Inflammatory macrophage treated with lipopolysaccharide for 1 hour (primary cell): ENCODE results near the gene TEPSIN.

ENCODE experiments used
- DNase-seq, 2 donors: peaks; one replicate each; pipeline ENCODE4 v3.0.0-alpha.2; 2020 to 2022

Gene TEPSIN

DNA sequence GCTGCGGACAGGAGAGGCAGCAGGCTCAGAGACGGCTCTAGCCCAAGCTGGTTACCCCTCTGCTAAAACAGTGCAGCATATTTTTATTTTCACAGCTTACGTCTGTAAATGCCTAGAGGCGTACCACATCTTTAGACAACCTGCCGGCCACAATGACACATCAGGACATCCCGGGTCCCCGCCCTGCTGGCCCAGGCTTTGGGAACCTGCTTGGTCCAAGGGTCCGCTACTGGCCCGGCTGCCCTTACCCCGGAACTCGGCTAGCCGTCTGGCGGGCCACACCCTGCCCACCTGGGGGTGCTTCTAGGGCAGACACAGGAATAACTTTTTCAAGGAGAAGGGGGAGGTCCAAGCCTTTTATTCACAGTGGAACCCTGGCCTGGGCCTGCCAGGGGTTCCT, 20.4 kb downstream of the TEPSIN start:
- no peak for DNase-seq

DNA sequence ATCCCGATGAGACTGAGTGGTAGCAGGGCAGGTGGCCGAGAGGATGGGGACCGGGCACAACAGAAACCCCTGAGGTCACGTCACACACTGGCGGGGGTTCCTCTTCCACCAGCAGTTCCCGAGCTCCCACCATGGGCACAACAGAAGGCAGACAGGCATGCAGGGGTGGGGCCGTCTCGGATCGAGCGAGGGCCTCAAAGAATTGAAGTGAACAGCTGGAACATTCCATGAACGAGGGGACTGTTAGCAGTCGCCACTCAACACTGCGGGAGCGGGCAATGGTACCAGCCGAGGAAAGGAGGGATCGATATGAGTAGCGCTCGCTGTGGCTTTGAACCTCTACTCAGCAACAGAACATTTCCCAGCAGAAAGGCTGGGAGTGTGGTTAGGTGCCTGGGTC, 21.4 kb downstream of the TEPSIN start:
- no peak for DNase-seq

DNA sequence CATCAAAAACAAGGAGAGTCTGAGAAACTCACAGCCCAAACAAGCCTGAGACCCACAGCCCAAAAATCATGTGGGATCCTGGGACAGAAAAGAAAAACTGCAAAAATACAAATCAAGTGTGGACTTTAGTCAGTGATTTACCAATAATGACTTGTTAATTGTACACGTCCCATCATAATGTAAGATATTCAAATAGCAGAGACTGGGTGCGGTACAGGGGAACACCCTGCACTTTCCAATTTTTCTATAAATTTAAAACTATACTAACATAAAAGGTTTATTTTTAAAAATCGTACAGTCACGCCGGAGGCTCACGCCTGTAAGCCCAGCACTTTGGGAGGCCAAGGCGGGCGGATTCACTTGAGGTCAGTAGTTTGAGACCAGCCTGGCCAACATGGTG, 24.9 kb downstream of the TEPSIN start:
- DNase-seq: no peak

DNA sequence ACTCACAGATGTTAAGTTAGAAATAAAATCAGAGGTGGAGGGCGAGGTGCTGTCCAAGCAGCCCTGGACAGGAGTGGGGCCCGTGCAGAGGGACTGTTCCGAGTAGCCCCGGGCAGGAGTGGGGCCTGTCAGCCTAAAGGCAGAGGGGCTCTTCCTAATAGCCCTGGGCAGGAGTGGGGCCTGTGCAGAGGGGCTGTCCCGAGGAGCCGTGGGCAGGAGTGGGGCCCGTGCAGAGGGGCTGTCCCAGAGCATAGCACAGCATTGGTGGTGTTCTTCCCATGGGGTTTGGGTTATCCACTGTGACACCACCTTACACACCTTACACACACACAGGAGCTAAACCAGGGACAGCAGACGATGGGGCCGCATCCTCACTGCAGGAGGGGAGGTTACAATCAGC, 26.5 kb downstream of the TEPSIN start:
- no peak for DNase-seq

DNA sequence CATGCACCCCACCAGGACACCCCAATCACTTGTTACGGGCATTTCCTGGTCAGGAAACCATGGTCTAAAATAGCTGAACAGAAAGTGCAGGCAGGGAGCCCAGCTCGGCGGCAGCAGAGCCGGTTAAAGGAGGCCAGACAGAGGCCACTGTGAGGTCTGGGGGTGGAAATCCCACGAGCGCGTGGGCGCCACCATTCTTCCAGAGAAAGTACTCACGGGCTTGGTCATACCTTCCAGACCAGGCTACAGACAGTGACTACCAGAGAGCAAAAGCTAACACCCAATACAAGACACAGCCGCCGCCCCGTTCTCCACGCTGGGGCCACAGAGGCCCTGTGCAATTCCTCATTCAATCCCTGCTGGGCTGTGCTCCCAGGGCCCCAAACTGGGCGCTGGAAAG, 28.0 kb downstream of the TEPSIN start:
- DNase-seq: no peak

DNA sequence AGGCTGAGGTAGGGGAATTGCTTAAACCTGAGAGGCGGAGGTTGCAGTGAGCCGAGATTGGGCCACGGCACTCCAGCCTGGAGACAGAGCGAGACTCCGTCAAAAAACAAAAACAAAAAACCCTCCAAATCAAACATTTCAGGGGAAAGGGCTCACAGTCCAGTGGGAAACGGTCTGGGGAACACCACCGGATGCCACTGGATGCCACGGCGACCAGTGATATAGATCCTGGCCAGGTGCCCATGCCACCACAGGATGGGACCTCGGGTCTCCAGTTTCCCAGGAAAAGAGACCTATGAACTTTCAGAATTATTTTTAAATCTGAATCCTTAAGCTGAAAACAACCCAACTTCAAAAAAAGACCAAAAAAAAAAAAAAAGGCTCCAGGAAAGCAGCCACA, 28.4 kb downstream of the TEPSIN start:
- no peak for DNase-seq

DNA sequence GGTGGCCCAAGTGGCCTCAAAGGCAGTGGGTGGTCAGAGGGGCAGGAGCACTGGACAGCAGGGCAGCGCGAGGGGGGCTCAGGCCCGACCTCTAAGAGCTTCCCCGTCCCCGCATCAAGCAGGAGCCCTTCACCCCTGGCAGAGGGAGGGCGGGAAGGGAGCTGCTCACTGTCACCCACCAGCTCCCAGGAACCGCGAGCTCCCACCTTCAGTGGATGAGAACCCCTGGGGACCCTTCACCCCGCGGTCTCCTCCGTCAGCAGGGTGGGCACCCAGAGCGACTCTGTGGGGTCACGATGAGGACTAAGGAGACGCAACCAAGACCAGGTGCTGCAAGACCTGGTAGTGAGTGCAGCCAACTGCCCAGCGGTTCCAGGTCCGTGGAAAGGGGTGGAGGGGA, 29.7 kb downstream of the TEPSIN start:
- no peak for DNase-seq

DNA sequence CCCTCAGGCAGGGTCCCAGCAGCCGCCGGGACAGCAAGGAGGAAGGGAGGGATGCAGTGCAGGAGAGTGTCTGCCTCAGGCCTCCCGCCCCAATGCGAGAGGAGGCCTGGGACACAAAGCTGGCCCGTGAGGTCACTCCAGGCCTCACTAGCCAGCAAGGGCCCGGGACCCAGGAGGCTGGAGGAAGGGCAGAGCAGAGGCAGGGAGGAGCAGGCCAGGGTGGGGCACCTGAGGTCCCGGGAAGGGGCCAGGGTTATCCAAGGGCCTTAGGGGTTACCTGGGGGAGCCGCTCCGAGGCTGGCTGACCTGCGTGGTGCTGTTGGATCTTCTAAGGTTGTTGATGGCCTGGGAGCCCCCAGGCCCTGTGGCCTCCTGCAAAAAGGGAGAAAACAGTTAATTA, 30.2 kb downstream of the TEPSIN start:
- DNase-seq: no peak

DNA sequence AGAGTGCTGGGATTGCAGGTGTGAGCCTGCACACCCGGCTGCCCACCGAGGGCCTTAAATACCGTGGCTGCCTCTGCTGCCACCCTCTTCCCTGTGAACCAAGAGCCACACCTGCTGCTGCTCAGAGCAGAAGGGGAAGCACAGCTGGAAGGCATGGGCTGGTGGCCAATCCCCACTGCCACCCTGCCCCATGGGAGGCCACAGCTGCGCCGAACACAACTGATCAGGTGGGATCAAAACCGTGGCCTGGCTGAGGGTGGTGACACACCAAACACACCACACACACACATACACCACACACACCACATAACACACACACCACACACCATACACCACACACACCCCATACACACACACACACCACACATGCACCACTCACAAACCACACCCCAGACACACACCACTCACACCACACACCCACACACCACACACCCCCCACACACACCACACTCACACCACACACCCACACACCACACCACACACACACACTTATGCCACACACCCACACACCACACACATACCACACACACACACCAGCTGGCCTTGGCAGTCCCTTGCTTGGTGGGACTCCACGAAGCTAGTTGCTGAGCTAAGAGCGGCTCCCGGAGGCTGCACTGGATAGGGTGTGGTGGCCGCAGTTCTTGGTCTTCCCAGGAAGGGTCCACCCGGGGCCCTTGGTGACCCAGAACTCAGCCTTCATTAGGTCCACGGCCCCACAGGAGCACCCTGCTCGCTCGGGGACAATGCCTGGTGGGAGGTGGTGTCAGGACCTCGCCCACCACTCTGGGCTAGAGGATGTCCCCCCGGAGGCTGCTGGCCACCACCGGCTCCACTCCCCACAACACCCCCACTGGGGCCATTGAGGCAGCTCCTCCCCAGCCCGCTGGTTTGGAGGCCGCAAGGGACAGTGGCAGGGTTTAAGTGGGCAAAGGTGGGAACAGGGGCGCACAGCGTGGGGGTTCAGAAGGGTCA, 31.0 kb downstream of the TEPSIN start:
- no peak for DNase-seq

DNA sequence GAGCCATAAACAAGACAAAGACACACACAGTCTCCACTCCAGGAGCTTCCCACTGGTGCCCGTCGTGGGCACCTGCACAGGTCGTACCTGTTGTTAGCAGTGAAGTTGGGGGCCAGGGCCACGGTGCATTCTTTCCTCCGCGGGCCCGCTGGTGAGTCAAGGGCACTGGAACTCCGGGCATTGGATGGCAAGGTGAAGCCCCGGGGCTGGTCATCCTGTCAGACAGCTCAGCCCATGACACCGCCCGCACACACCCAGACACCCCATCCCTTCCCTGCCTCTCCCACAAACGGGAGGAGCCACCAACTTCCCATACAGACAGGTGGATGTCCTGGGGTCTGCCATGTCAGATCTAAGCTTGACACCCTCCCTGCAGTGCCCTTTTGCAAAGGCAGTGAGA, 32.2 kb downstream of the TEPSIN start:
- DNase-seq: no peak

DNA sequence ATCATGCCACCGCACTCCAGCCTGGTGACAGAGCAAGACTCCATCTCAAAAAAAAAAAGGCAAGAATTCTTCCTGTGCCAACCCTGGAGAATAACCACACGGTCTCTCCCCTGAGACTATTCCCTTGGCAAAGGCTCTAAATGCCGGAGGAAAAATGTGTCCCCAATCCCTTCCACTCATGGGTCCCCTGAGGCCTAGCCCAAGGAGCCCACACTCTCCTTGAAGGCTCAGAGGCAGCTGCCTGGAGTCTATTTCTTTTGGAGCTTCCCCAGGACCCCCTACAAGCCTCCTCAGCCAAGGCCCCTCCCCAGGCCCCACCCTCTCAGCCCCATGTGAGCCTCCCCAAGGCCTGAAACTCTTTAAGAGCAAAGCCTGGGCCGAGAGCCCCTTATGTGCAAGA, 32.7 kb downstream of the TEPSIN start:
- DNase-seq: no peak

DNA sequence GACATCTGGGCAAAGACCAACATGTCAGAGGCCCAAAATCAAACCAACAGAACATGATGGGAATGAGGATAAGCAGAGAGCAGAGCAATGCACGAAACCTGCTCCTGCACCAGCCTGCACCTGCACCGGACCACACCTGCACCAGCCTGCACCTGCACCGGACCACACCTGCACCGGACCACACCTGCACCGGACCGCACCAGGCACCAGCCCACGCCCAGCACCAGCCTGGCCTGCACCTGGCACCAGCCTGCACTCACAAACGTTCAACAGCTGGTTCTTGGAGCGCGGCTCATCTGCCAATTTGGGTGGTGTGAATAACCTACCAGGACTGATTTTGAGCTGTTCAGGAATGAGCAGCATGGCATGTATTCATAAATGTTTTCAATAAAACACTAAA, 34.3 kb downstream of the TEPSIN start:
- no peak for DNase-seq

DNA sequence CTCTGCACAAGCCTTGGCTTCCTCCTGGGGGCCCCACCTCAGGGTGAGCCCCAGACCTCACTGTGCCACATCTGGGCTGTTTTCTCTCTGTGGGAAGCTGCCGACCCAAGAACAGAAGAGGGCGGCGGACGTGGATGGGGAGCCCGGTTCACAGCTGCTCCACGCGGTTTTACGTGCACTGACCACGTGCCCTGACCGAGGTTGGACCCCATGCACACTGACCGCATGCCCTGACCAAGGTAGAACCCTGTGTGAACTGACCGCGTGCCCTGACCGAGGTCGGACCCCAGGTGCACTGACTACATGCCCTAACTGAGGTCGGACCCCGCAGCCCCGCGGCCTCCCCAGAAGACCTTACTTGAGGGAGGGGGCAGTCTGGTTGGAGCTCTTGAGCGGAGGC, 35.7 kb downstream of the TEPSIN start:
- no peak for DNase-seq

DNA sequence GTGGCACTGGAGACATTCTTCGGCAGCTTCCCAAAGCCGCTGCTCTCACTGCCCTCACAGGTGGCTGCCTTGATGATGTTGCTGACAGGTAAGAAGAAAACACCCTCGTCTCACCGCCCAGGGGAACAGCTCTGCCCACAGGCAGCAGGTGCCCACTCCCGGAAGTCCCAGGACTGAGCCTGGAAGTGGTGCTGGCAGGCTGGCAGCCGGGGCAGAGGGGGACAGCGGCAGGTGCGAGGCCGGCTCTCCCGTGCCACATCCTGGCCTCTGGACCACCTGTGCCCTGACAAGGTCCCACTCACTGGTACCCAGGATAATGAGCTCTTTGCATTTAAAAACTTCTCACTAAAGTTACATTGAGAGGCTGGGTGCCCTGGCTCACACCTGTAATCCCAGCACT, 36.5 kb downstream of the TEPSIN start:
- DNase-seq: no peak

DNA sequence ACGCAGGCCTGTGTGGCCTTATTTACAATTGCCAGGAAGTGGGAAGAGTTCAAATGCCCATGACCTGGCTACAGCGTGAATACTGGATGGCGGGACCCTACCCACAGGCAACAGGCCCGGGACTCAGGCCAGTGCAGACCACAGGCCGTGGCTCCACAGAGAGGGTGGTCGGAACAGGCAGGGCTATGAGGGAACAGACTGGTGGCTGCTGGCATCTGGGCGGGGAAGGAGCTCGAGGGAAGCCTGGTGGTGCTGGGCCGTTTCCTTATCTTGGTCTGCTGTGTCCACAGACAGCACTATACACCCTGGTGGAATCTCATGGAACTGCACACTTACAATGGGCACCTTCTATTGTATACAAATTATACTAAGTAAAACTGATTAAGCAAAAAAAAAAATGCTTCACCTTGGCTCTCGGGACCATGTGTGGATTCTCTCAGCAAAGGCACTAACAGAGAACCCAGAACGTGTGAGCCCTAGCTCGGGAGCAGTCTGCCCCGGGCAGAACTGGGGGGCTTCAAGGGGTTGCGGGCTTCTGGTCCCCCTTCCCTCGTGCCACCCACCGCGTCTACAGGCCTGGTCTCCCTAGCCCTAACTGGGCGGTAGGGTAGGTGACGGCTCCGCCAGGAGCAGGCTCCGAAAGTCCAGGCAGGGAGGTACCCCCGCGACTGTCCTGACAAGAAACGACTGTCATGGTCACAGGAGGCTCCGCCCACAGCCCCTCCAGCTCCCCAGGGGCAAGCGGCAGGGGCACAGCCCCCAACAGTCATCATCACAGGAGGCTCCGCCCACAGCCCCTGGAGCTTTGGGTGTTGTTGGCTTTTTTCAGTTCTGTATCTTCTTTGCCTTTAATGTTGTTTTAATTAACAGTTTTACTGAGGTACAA, 37.9 kb downstream of the TEPSIN start:
- peak; percentile 72 to 94 for DNase-seq

DNA sequence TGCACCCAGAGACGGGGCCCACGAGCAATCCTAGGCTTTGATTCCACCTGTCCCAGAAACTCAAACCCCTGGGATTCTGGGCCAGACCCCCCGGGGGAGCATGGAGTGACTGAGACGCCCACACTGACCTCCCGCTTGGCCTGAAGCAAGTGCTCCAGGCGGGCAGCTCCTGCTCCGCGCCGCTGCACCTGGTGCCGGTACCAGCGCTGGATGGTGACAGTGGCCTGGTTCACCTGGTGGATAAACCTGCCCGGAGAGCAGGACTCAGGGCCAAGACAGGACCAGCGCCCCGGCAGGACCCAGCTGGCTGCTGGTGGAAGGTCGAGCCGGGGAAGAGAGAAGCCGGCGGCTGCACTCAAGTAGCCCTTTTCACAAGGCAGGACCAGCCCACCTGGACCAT, 38.7 kb downstream of the TEPSIN start:
- no peak for DNase-seq

DNA sequence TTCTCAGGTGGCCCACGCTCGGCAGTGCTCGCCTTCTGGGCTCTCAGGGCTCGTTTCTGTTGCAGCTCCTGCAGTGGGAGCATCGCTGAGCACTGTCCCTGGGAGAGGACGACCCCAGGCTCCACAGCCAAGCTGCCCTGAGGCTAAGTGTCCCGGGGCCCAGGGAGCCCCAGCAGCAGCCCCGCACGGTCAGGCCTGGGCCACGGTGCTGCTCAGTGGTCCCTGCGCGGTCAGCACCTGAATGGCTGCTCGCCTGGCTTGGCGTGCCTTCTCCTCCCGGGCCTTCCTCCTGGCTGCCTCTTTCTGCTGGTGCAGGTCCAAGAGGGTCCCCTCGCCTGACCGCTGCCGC, 39.4 kb downstream of the TEPSIN start:
- no peak for DNase-seq

DNA sequence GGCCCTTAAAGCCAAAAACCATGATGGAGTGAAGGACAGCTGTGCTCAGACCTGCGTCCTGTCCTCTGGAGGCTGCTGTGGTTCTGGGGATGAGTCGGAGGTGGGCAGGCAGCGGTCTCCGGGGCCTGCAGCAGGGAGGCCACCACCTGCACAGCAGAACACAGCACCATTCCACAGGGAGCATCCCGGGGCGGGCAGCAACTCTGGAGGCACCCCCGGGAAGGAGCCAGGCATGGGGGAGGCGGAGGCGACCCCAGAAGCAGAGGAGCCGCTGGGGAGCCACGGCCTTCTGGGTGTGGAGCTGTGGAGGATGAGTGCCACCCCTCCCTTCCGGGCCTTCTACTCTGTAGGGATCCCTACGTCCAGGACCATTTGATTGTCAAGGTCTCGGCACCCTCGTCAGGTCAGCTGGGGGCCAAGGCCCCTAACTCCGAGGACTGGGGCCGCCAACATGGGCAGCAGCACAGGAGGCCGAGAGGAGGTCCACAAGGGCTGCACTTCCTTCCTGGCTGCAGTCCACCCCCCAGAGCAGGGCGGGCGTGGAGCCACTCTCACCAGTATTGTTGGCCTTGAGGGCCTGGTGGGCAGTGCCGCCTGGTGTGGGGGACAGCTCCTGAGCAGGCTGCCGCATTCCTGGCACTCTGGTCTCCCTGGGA, 39.9 kb downstream of the TEPSIN start:
- no peak for DNase-seq

DNA sequence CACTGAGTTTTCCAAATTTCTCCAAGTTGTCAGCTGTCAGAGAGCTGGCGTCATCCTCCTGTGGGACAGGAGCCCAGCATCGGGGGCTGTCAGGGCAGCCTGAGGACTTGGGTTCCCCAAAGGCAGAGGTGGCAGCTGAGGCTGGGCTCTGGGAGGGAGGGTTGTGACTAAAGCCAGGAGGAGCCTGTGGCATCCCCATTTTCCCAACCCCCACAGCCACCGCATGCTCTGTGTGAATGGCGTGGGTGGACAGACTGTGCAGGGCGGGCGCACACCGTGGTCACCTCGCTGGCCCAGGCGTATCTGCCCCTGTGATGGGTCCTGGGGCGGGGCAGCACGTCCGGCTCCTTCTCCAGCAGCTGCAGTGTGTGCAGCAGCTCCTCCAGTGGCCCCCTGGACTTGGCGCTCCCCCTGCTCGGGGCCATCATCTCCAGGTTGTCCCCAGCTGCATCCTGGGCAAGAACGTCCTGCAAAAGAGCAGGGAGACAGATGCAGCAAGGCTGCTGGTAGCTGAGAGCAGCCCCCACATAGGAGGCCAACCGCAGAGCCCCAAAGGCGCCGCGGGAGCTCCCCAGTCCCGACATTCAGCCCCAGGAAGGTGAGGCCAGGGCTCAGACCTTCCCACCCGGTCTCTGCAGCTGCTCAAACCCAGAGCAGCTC, 40.9 kb downstream of the TEPSIN start:
- no peak for DNase-seq

DNA sequence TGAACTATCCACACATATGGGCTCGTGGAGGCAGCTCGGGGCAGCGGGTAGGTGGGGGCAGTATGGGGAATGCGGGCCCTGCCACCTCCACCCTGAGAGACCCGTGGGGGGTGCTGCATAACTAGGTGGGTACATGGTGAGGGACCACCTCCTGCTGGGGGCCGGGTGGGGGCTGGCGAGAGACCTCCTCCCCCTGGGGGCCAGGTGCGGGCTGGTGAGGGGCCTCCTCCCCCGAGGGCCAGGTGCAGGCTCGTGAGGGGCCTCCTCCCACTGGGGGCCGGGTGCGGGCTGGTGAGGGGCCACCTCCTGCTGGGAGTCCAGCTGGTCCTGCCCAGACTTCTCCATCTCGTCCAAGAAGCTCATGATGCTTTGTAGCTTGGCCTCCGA, 41.5 kb downstream of the TEPSIN start:
- DNase-seq: no peak

DNA sequence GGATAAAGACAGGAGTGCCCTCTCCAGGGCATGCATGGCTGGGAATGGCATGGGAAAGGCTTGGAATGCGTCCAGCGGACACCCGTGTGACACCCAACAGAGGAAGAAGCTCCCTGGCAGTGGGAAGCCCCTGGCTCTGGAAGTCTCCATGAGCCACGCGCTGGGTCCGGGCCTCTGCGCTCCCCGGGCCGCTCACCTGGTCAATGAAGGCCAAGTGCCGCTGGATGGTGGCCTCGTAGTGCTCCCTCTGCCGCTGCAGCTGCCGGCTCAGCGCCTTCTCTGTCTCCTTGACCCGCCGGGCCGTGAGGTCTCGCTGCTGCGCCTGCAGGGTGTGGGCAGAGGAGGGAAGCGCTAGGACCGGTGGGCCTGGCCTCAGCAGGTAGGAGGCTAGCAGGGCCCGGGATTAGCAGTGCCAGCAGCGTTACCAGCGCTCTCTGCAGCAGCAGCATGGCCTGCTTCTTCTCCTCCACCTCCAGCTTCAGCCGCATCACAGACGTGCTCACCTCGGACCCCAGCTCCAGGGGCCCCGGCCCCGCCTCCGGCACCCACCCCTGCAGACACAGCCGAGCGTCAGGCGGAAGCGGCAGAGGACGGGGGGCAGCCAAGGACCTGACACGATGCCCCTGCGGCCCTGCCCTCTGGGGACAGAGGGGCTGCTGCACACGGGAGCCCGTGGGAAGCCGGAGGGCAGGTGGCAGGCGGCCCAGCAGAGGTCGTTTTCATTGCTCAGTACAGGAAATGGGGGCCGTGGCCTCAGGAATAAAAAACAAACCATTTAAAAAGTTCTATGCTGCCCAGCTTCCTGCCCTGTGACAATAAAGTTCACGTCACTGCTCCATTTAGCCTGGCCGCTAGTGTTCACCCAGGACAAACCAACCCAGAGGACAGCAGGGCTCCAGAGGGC, 42.1 kb downstream of the TEPSIN start:
- DNase-seq: no peak

DNA sequence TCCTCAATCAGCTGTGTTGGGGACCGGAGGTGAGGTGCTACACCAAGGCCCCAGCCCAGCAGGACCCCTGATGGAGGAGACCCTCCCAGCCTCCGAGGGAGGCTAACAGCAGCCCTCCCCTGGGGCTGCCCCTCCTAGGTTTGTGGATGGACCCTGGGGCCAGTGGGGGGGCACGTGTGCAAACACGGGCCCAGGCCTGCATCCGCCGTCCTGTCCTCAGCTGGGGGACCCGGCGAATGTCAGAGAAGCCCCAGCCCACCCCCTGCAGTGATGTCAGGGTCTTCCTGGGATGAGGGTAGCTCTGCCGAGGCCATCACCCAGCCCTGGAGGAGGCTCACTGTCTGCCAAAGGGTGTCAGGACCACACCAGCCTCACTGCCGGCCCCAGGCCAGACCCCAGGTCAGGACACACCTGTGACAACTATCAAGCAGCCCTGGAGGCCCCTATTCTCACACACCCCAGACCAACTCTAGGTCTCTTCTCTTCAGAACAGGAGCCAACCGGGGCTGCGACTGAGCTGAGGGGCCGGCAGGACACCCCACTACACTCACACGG, 42.8 kb downstream of the TEPSIN start:
- DNase-seq: no peak
